ENCODE results near the gene PLA2R1. TPM values are rescaled to one million over a fixed set of nuclear protein-coding genes. Genes with fewer than 3 reads are reported as not detected.

The PLA2R1 gene
- total RNA-seq, 1 experiment from 2014 or later: 5.7 TPM

DNA sequence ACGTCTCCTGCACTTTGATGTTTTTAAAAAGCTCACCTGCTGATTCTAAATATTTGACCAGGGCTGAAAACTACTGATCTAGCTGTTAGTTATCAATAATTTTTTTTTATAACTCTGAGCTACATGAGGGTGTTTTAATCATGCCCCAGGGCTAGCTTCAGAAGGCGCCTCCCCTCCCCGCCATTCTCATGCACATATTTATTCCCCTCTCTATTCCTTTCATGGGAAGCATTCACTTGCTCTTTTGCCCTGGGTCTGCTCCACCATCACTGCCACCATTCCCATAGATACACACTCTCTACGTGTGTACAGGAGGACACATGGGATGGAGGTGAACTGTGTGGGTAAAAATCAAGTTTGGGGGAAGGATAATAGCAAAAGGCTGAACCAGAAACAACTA, 101.0 kb downstream of the PLA2R1 start:
- Histone ChIP-seq H3K27ac (ENCODE audit: low read length) (peak overlapping the region; percentile 72; the same call in 1 of the 2 replicates), H3K36me3 (ENCODE audit: control insufficient read depth, insufficient read depth, low read length) (no peaks in the 10 kb centered on the region), H3K4me3 (ENCODE audit: low read depth in 2 of 2, low read length in 2 of 2) (no peak overlapping the region), H3K4me1 (ENCODE audit: control insufficient read depth, insufficient read depth, low read length) (peaks cover 12% of the 10 kb centered on the region), H3K27me3 (ENCODE audit: control insufficient read depth, insufficient read depth, low read length) (no peaks in the 10 kb centered on the region), H3K9me3 (ENCODE audit: control insufficient read depth, insufficient read depth, low read depth, low read length) (no peaks in the 10 kb centered on the region)
- TF ChIP-seq TCF7L2 (IDR thresholded peaks at IDR 0.05; ENCODE audit: low read depth, low read length) (no peak; the same call in 1 of the 2 replicates), POLR2AphosphoS5 (IDR thresholded peaks at IDR 0.05; ENCODE audit: low read depth, low read length) (no peak), SIN3A (IDR thresholded peaks at IDR 0.05; ENCODE audit: borderline replicate concordance, insufficient read depth, low read depth, low read length) (no peak)
- TF ChIP-seq, protein P1, sequence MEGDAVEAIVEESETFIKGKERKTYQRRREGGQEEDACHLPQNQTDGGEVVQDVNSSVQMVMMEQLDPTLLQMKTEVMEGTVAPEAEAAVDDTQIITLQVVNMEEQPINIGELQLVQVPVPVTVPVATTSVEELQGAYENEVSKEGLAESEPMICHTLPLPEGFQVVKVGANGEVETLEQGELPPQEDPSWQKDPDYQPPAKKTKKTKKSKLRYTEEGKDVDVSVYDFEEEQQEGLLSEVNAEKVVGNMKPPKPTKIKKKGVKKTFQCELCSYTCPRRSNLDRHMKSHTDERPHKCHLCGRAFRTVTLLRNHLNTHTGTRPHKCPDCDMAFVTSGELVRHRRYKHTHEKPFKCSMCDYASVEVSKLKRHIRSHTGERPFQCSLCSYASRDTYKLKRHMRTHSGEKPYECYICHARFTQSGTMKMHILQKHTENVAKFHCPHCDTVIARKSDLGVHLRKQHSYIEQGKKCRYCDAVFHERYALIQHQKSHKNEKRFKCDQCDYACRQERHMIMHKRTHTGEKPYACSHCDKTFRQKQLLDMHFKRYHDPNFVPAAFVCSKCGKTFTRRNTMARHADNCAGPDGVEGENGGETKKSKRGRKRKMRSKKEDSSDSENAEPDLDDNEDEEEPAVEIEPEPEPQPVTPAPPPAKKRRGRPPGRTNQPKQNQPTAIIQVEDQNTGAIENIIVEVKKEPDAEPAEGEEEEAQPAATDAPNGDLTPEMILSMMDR (IDR thresholded peaks at IDR 0.05): no peak
- TF ChIP-seq, protein P2, sequence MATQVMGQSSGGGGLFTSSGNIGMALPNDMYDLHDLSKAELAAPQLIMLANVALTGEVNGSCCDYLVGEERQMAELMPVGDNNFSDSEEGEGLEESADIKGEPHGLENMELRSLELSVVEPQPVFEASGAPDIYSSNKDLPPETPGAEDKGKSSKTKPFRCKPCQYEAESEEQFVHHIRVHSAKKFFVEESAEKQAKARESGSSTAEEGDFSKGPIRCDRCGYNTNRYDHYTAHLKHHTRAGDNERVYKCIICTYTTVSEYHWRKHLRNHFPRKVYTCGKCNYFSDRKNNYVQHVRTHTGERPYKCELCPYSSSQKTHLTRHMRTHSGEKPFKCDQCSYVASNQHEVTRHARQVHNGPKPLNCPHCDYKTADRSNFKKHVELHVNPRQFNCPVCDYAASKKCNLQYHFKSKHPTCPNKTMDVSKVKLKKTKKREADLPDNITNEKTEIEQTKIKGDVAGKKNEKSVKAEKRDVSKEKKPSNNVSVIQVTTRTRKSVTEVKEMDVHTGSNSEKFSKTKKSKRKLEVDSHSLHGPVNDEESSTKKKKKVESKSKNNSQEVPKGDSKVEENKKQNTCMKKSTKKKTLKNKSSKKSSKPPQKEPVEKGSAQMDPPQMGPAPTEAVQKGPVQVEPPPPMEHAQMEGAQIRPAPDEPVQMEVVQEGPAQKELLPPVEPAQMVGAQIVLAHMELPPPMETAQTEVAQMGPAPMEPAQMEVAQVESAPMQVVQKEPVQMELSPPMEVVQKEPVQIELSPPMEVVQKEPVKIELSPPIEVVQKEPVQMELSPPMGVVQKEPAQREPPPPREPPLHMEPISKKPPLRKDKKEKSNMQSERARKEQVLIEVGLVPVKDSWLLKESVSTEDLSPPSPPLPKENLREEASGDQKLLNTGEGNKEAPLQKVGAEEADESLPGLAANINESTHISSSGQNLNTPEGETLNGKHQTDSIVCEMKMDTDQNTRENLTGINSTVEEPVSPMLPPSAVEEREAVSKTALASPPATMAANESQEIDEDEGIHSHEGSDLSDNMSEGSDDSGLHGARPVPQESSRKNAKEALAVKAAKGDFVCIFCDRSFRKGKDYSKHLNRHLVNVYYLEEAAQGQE (IDR thresholded peaks at IDR 0.05; ENCODE audit: insufficient read depth in 1 of 2, low read depth in 2 of 2, low read length in 1 of 2): no peak
- ChIA-PET CTCF (no interaction called here), POLR2A (no interaction called here)
- DNase-seq (ENCODE audit: low read depth, low spot score) (no peak), ATAC-seq (peak; percentile 42; the same call in 1 of the 2 replicates)
- in situ Hi-C loops (cut with HindIII; ENCODE audit: low pct_unique_long_range_greater_than_20kb, low sequenced_read_pairs): no loop called here
- BruUV-seq (replicated peaks): no TSS peak
- intact Hi-C loops (cut with micrococcal nuclease; ENCODE audit: unreplicated experiment): loop anchor here (10.0 kb wide), 1 partner anchor 167 kb away; the partner anchor contains the start of gene CD302

DNA sequence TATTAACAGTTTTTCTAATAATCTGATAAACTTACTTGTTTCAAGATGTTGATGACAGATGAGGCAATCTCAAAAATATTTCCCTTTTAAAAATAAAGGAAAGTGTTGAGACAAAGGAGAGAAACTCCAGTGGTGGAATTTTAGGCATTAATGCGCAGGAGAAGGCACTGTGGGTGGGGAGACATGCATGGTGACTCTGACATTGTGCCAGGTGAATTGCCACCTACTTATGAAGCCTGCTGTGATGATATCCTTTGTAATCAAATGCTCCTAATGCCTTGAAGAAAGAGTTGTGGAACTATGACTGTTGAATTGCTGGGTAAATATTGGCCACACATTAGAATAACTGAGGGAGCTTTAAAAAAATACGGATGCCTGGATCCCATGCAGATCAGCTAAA, 101.4 kb downstream of the PLA2R1 start:
- DNase-seq (ENCODE audit: low read depth, low spot score) (no peak), ATAC-seq (peak; percentile 77)
- no peaks in the 10 kb centered on the region for H3K9me3 ChIP-seq (ENCODE audit: control insufficient read depth, insufficient read depth, low read depth, low read length)
- H3K36me3 ChIP-seq (ENCODE audit: control insufficient read depth, insufficient read depth, low read length): no peaks in the 10 kb centered on the region
- H3K4me1 ChIP-seq (ENCODE audit: control insufficient read depth, insufficient read depth, low read length): peaks cover 12% of the 10 kb centered on the region
- POLR2A ChIA-PET: no interaction called here
- in situ Hi-C loops (cut with HindIII; ENCODE audit: low pct_unique_long_range_greater_than_20kb, low sequenced_read_pairs): no loop called here
- BruUV-seq (replicated peaks): no TSS peak
- CTCF ChIA-PET: no interaction called here
- intact Hi-C loops (cut with micrococcal nuclease; ENCODE audit: unreplicated experiment): loop anchor here (10.0 kb wide), 1 partner anchor 166 kb away; the partner anchor contains the start of gene CD302
- no peak overlapping the region for H3K4me3 ChIP-seq (ENCODE audit: low read depth in 2 of 2, low read length in 2 of 2)
- TF ChIP-seq TCF7L2 (IDR thresholded peaks at IDR 0.05; ENCODE audit: low read depth, low read length) (no peak), SIN3A (IDR thresholded peaks at IDR 0.05; ENCODE audit: borderline replicate concordance, insufficient read depth, low read depth, low read length) (no peak), POLR2AphosphoS5 (IDR thresholded peaks at IDR 0.05; ENCODE audit: low read depth, low read length) (no peak)
- TF ChIP-seq, protein P1 (IDR thresholded peaks at IDR 0.05): no peak
- TF ChIP-seq, protein P2 (IDR thresholded peaks at IDR 0.05; ENCODE audit: insufficient read depth in 1 of 2, low read depth in 2 of 2, low read length in 1 of 2): no peak
- H3K27ac ChIP-seq (ENCODE audit: low read length): peak overlapping the region; percentile 72; the same call in 1 of the 2 replicates
- no peaks in the 10 kb centered on the region for H3K27me3 ChIP-seq (ENCODE audit: control insufficient read depth, insufficient read depth, low read length)

All from Panc1 (cell line).